DND-41 (cell line): ENCODE measurements around the gene EXOC1L.

Experiments
- CTCF ChIP-seq: IDR thresholded peaks from 2 replicates; pipeline ENCODE4 v1.5.1; 2012; ENCODE audit warnings: borderline replicate concordance, low read length, moderate library complexity, mild to moderate bottlenecking; ENCODE audit not compliant: poor library complexity, severe bottlenecking; ENCODE audit errors: extremely low read depth
- EZH2 ChIP-seq: IDR thresholded peaks from 3 replicates; pipeline ENCODE4 v1.6.1; 2012; ENCODE audit warnings: borderline replicate concordance, low read depth, mild to moderate bottlenecking, moderate library complexity, low read length, inconsistent platforms; ENCODE audit not compliant: severe bottlenecking

DNA sequence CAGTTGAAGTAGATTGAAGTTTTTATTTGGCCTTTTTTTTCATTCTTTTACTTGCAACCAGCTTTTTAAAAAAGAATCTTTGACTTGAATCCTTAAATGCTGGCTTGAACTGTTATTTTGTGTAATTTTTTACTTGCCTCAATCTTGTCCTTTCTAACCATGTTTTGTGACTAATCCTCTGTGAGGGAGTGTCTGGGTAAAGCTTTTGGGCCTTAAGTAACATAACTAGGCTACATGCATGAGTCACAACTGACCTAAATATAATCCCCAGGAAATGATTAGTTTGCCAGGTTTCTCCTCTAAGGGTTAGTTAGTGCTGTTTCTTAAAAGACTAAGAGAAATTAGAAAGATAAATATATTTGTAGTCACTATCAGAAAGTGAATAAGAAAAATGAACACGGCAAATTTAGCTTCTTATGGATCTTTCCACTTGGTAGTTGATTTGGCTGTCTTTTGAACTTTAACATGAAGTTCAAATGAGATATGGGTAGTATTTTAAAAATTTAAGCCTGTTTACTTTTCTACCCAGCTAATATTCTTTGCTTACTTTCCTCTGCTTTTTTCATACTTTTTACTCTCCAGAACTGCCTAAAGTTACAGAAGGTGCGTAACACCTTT, 46.8 kb downstream of the EXOC1L start:
- TF ChIP-seq CTCF: no peak
- TF ChIP-seq EZH2: no peak
